Muscle of back (tissue), 11 donors: ENCODE measurements around the gene EVI2A. TPM values are rescaled to one million over a fixed set of nuclear protein-coding genes. Genes with fewer than 3 reads are reported as not detected.
A peak's percentile ranks its signal among the peaks of the same experiment; 100 is the strongest.

Experiments
- DNase-seq, 3 donors: peaks; one replicate each; pipeline versions ENCODE4 v3.0.0 to v3.0.0-alpha.2; 2013
- polyA plus RNA-seq, 10 donors: library from polyadenylated mRNA; unstranded; fragments of 120-200 nt; gene quantifications; one replicate each; pipeline ENCODE4 v1.2.1, GENCODE V29; 2013; ENCODE audit not compliant: insufficient read length in 10 of 10

EVI2A gene
- polyA plus RNA-seq, 10 donors: 1.3 to 5.9 (median 2.3) TPM

DNA sequence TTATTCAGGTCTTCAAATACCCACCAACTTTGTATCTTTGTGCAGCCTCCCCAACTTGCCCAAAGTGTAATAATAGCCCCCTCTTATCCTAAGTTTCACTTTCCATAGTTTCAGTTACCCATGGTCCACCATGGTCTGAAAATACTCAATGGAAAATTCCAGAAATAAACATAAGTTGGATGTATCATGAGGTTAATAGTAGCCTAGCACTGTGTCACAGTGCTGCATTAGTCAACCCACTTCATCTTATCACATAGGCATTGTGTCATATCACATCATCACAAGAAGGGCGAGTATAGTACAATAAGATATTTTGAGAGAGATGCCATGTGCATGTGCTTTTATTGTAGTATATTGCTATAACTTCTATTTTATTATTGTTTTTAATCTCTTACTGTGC is 46.3 kb downstream of the EVI2A start:
- no peak for DNase-seq

DNA sequence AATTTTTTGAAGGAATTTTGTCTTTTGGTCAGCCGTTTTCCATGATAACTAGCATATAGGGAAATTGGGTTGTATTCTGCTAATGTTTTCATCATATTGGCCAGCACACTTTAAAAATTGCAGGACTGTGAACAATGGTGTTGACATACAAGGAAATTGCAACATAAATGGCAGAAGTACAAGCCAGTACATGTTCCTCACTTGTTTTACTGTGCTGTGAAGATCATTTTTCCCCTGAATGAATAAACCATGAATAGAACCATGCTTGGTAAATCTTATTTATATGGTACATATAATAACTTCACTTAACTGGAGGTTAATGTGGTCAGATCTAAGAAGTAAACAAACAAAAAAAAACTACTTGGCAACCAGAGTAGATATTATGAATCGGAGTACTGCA is 47.2 kb downstream of the EVI2A start:
- peak in 2 of 3 donors; percentile 16 to 57 for DNase-seq

DNA sequence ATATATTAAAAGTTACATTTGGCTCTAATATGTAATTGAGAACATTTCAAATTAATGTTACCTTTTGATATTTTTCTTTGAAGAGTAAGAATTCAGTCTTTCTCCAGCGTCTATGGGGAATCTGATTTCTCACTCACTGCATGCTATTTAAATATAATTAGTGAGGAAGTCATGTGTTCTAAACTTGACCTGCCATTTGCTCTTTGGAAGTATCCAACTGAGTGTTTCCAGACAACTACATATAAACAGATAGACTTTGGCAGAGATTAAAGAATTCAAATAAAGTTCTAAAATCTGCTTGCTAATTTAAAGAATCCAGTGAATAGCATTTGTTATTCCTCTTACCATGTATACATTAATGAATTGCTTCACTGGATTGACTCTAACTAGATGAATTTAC is 47.9 kb downstream of the EVI2A start:
- DNase-seq: peak in 1 of 3 donors; percentile 22

DNA sequence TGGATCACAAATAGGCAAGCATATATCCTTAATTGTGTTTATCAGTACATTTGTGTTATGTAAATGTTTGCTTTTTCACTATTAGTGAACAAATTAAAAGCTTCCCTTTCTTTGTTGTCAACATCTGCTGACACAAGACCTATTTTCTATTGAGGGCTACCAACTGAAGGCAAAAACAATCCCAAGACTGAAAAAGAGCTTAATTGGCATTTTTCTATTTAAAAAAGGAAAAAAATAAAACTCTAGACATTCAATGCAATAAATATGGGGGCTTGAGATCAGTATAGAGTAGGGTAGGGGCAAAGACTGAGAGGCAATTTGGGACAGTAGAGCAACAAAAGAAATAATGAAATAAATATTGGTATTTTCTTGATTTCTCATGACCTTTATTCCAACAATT is 48.6 kb downstream of the EVI2A start:
- DNase-seq: no peak

DNA sequence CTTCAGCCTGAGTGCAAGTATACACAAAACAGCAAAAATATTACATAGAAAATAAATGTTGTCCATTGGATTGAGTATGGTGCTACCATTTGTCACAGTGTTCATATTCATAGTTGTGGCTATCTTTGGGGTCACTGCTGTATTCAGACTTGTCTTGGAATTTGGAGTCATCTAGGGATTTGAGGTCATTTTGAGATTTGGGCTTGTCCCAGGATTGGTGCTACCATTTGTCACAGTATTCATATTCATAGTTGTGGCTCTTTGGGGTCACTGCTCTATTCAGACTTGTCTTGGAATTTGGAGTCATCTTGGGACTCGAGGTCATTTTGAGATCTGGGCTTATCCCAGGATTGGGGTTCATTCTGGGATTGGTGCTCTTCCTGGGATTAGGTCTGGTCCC is 49.2 kb downstream of the EVI2A start:
- no peak for DNase-seq

DNA sequence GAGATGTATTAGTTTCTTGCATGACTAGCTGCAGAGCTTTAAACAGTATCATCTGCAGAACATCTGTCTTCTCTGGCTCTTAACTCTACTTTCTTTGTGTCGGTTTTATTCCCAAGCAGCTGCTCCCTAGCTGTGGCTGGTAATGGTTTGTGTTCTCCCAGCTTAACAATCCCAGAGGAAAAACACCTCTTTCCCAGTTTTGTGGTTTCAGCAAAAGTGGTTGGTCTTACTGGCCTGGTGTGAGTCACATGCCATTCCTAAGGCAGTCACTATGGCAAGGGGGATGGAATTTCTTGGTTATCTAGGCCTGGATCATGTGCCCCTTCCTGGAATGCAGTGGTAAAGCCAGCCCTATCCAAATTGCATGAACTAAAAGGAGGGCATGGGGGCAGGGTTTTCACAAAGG is 51.8 kb downstream of the EVI2A start:
- peak; percentile 14 to 95 (median 58) for DNase-seq

DNA sequence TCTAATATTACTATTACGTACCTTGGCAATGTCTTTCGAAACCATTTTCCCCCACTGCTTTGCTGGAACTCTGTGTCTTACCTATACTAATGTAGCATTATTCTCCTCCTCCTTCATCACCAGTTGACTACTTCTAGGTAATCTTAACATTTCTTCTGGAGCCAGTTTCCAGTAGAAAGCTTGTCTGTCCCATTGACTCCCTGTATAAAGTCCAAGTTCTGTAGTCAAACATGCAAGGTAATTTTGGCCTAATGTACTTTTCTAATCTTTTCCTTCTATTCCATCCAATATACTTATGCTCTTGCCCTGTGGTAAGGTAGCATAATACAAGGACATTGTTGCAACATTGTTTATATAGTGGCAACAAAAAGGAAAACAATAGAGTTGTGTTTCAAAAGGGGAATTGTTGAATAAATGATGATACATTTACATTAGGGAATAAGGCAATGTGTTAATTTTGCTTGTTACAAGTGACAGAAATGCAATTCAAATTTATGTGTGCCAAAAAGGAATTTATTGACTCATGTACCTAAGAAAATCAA is 52.3 kb downstream of the EVI2A start:
- DNase-seq: no peak

Other genes starting within 250 kb of the EVI2A start
- gene NF1, start 226.6 kb downstream of the EVI2A start, polyA plus RNA-seq: 10 to 100 TPM; 18.9 to 31.2 (median 25.1) TPM
- gene OMG, start 24.4 kb downstream of the EVI2A start, polyA plus RNA-seq: under 1 TPM; 0.09 to 0.84 (median 0.38) TPM
- 1 to 10 TPM; 1.3 to 9.4 (median 2.6) TPM for gene EVI2B, start 7.6 kb downstream of the EVI2A start, polyA plus RNA-seq
- gene RAB11FIP4, start 70.1 kb upstream of the EVI2A start, polyA plus RNA-seq: 1 to 10 TPM in 4 of 10 donors, under 1 TPM in 6; 0.39 to 1.7 (median 0.85) TPM